ENCODE data around the gene SH3BP5L.
"Not testable (repeated sequence)": the region's sequence is repeated elsewhere in the genome, so short reads cannot be mapped to it uniquely, and the experiment has no call there.

Gene SH3BP5L

DNA sequence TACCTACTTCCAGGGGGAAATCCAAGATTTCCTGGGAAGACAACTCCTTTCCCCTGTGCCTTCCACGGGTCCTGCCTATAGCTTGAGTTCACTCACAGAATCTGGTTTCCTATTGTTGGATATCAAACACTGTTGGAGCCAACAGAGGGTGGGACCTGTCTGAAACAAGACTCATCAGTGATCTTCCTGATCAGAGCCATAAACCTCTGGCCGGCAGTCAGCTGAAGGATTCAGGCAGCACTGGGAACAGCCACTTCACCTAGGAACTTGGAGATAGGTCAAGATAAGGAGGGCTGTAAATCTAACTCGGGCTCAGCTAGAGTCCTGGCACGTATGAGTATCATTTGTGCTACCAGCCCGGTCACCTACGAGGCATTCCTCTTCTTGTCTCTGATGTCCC, 23.3 kb downstream of the SH3BP5L start:
- no peak overlapping the region for H3K4me3 ChIP-seq
- no peak for DNase-seq
- no peaks in the 10 kb centered on the region for H3K27me3 ChIP-seq
- no peaks in the 10 kb centered on the region for H3K9me3 ChIP-seq
- H3K36me3 ChIP-seq = no peaks in the 10 kb centered on the region
- intact Hi-C loops (cut with DNase I; ENCODE audit: low total_unique reads) = no loop called here
- H3K27ac ChIP-seq = no peak overlapping the region
- TF ChIP-seq, protein P1, sequence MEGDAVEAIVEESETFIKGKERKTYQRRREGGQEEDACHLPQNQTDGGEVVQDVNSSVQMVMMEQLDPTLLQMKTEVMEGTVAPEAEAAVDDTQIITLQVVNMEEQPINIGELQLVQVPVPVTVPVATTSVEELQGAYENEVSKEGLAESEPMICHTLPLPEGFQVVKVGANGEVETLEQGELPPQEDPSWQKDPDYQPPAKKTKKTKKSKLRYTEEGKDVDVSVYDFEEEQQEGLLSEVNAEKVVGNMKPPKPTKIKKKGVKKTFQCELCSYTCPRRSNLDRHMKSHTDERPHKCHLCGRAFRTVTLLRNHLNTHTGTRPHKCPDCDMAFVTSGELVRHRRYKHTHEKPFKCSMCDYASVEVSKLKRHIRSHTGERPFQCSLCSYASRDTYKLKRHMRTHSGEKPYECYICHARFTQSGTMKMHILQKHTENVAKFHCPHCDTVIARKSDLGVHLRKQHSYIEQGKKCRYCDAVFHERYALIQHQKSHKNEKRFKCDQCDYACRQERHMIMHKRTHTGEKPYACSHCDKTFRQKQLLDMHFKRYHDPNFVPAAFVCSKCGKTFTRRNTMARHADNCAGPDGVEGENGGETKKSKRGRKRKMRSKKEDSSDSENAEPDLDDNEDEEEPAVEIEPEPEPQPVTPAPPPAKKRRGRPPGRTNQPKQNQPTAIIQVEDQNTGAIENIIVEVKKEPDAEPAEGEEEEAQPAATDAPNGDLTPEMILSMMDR (IDR thresholded peaks at IDR 0.05) = no peak
- H3K4me1 ChIP-seq = no peaks in the 10 kb centered on the region

DNA sequence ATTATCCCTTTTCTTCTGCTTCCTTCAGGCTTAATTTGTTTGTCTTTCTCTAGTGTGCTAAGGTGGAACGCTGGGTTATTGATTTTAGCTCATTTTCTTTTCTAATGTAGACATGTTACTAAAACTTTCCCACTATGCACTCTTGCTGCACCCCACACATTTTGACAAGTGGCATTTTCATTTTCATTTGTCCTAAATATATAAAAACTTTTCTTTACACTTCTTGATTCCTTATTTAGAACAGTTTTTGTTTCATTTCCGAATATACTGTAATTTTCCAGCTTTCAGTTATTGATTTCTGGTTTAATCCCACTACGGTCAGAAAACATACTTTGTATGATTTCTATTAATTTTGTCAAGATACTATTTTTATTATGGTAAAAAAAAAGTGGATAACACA, 25.3 kb downstream of the SH3BP5L start:
- intact Hi-C loops (cut with DNase I; ENCODE audit: low total_unique reads) = no loop called here
- Histone ChIP-seq H3K36me3 (no peaks in the 10 kb centered on the region), H3K27me3 (no peaks in the 10 kb centered on the region), H3K4me3 (no peak overlapping the region), H3K4me1 (no peaks in the 10 kb centered on the region), H3K27ac (no peak overlapping the region), H3K9me3 (peaks cover 0 to 7% (median 4%) of the 10 kb centered on the region in 3 donors)
- TF ChIP-seq, protein P1 (IDR thresholded peaks at IDR 0.05) = no peak
- no peak for DNase-seq

DNA sequence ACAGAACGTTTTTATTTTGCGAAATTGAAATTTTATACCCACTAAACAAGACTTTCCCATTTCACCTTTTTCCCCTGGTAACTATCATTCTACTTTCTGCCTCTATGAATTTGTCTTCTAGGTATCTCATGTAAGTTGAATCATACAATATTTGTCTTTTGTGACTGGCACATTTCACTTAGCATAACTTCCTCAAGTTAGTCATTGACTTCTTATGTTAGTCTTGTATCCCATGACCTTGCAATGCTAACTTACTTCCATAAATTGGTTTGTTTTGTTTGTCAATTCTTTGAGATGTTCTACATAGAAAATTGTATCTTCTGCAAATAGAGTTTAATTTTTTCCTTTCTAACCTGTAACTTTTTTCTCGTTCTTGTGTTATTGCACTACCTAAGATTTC, 26.9 kb downstream of the SH3BP5L start:
- Histone ChIP-seq H3K27ac (no peak overlapping the region), H3K4me1 (no peaks in the 10 kb centered on the region), H3K36me3 (no peaks in the 10 kb centered on the region), H3K9me3 (peaks cover 0 to 15% (median 10%) of the 10 kb centered on the region in 3 donors), H3K4me3 (no peak overlapping the region), H3K27me3 (no peaks in the 10 kb centered on the region)
- intact Hi-C loops (cut with DNase I; ENCODE audit: low total_unique reads) = no loop called here
- DNase-seq = no peak
- TF ChIP-seq, protein P1 (IDR thresholded peaks at IDR 0.05) = no peak

DNA sequence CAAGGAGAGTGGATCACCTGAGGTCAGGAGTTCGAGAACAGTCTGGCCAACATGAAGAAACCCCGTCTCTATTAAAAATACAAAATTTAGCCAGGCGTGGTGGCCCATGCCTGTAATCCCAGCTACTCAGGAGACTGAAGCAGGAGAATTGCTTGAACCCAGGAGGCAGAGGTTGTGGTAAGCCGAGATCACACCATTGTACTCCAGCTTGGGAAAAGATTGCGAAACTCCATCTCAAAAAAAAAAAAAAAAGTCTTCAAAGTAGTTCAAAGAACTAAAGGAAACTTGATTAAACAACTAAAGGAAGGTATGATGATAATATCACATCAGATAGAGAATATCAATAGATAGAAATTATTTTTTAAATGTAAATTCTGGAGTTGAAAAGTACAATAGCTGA, 31.1 kb downstream of the SH3BP5L start:
- DNase-seq = not testable (repeated sequence)

DNA sequence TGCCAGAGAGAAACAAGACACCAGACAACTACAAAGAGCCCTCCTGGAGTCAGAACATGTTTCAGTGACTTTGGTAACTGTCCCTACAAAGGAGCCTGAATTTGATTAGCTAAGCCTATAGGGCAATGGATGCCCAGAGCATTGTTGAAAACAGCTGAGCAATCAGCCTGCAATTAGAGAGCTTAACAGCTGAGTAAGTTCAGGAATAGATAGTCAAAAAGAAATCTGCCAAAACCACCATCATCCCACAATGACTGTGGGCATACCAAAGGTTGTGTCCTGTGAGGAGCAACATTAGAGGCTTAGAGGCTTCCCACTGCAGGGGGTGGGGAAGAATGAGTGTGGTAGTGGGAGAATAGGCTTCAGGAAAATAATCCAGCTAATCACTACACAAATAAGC, 32.1 kb downstream of the SH3BP5L start:
- Histone ChIP-seq H3K36me3 (no peaks in the 10 kb centered on the region), H3K27me3 (no peaks in the 10 kb centered on the region)
- intact Hi-C loops (cut with DNase I; ENCODE audit: low total_unique reads) = no loop called here

More for the DNA sequence above, 31.1 kb downstream of the SH3BP5L start:
- H3K9me3 ChIP-seq = peaks cover 0 to 15% (median 10%) of the 10 kb centered on the region in 3 donors
- H3K27ac ChIP-seq; intact Hi-C loops (cut with DNase I; ENCODE audit: low total_unique reads); H3K27me3 ChIP-seq; H3K4me3 ChIP-seq; H3K36me3 ChIP-seq; H3K4me1 ChIP-seq: not testable (repeated sequence)

DNA sequence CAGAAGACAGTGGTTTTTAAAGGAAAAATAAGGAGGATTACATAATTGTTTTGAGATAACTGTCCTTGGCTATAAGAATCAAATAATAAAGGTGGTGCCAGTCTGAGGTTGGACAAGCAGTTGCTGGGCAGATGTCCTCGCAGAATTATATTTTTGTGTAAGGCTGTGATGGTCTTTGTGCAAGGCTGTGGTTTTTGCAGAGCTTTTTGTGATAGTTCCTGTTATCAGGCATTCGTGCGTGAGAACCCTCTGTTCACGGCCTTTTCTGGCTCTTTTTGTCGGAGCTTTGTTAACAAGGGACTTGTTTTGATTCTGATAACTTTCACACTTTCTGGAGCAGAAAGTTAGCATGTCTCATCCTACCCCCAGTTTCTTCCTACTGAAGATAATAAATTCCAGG, 33.4 kb downstream of the SH3BP5L start:
- DNase-seq = no peak
- intact Hi-C loops (cut with DNase I; ENCODE audit: low total_unique reads) = no loop called here
- TF ChIP-seq, protein P1 (IDR thresholded peaks at IDR 0.05) = no peak
- Histone ChIP-seq H3K4me1 (no peaks in the 10 kb centered on the region), H3K36me3 (no peaks in the 10 kb centered on the region), H3K4me3 (no peak overlapping the region), H3K9me3 (peaks cover 0 to 15% (median 10%) of the 10 kb centered on the region in 3 donors), H3K27me3 (no peaks in the 10 kb centered on the region), H3K27ac (no peak overlapping the region)

More for the DNA sequence above, 32.1 kb downstream of the SH3BP5L start:
- no peak overlapping the region for H3K4me3 ChIP-seq
- no peaks in the 10 kb centered on the region for H3K4me1 ChIP-seq
- DNase-seq = no peak
- H3K9me3 ChIP-seq = peaks cover 0 to 15% (median 10%) of the 10 kb centered on the region in 3 donors
- H3K27ac ChIP-seq = no peak overlapping the region
- TF ChIP-seq, protein P1 (IDR thresholded peaks at IDR 0.05) = no peak

Measured in tibial artery (tissue), 4 donors.